Esophagus (tissue), 2 donors: ENCODE data around the gene ANTXR2. TPM values are rescaled to one million over a fixed set of nuclear protein-coding genes. Genes with fewer than 3 reads are reported as not detected.

Source experiments
- H3K27ac ChIP-seq, 2 donors: one replicate each; pipeline ENCODE4 v1.5.1; 2013; ENCODE audit warnings: low read depth in 2 of 2, mild to moderate bottlenecking in 2 of 2, inconsistent platforms in 1 of 2, low read length in 1 of 2, moderate library complexity in 1 of 2
- H3K27me3 ChIP-seq, 2 donors: one replicate each; pipeline ENCODE4 v1.6.1; 2013; ENCODE audit warnings: low read length in 2 of 2, control low read depth in 1 of 2, mild to moderate bottlenecking in 1 of 2; ENCODE audit not compliant: insufficient read depth in 2 of 2, control insufficient read depth in 1 of 2
- H3K36me3 ChIP-seq, 2 donors: one replicate each; pipeline ENCODE4 v1.6.1; 2013; ENCODE audit warnings: low read length in 1 of 2; ENCODE audit not compliant: control insufficient read depth in 2 of 2, insufficient read depth in 2 of 2
- H3K4me1 ChIP-seq, 2 donors: one replicate each; pipeline ENCODE4 v1.6.1; 2013; ENCODE audit warnings: low read length in 1 of 2; ENCODE audit not compliant: control insufficient read depth in 2 of 2, insufficient read depth in 2 of 2
- H3K4me3 ChIP-seq, 2 donors: one replicate each; pipeline ENCODE4 v1.5.1; 2013; ENCODE audit warnings: low read length in 2 of 2, mild to moderate bottlenecking in 2 of 2, low read depth in 1 of 2, moderate library complexity in 1 of 2
- H3K9me3 ChIP-seq, 2 donors: one replicate each; pipeline ENCODE4 v1.6.1; 2013; ENCODE audit warnings: mild to moderate bottlenecking in 2 of 2, low read depth in 1 of 2, low read length in 1 of 2, moderate library complexity in 1 of 2; ENCODE audit not compliant: control insufficient read depth in 2 of 2, insufficient read depth in 1 of 2
- WGBS, 2 donors: extraction: QIAGEN DNeasy Blood & Tissue Kit; methylation state at CpG; one replicate each; pipeline ENCODE4 v1.1.7; 2013; 5-methylcytosine and 5-hydroxymethylcytosine counted together
- polyA plus RNA-seq, 2 donors: library from polyadenylated mRNA; stranded (reverse); fragments of 200-250 nt; gene quantifications; one replicate each; pipeline ENCODE4 v1.2.3, GENCODE V29; 2013
- donor health status: healthy with polysubstance abuse.
- donor health status: Bipolar disorder and iron deficiency.

The ANTXR2 gene
- polyA plus RNA-seq, 2 donors = 4.0 to 9.6 TPM

DNA sequence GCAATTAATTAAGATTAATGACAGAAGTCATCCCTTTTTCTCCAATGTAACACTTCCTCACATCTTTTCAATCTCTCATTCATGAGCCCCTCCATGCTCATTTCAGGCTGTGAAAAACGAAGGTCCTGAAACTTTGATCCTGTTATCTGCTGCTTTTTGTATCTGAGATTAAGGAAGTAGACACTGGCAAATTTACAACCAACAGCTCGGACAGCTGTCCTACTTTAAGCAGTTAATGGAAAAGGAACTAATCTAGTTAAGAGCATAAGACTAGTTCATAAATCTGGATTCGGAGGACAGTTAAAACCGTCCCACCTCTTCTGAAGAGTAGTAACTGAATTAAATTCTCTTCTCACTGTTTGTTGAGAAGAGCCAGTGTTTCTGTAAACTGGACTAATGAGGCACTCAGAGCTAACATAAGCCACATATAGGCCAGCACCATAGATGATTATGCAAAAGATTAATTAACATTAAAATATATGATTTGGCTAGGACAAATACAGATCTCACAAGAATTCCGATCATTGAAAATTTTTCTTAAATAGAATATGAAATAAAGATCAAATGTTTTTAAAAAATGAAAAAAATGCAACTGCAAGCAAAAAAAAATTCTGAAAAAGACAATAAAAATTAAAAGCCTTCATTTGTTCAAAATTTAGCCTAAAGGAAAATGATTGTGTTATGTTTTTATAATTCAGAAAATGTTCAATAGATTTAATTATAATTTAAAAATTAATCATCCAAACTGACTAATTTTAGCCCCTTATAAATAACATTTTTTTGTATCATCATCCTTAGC lies 114.4 kb downstream of the ANTXR2 start:
- no peak overlapping the region for H3K4me3 ChIP-seq
- H3K4me1 ChIP-seq = no peaks in the 10 kb centered on the region
- no peak overlapping the region for H3K27ac ChIP-seq
- H3K27me3 ChIP-seq = no peaks in the 10 kb centered on the region
- WGBS, 2 donors = 56 to 70% methylated on average over 5 of the region's 5 CpGs
- no peaks in the 10 kb centered on the region for H3K9me3 ChIP-seq
- H3K36me3 ChIP-seq = no peaks in the 10 kb centered on the region

DNA sequence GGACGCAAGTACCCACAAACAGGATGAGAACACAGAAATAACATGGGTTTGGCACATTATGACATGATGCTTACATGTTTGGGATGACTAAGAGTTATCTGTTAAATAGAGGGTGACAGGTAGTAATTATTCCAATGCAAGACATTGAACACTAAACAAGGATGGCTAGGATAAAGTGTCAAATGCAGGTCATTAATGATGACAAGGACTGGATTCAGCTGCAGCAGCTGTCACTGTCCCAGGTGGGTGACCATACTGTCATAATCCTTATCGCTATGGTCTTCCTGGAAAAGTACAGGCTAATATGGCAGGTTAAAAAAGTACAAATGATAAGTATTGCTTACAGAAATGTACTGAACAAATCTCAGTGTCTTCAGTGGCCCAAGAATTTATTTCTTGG lies 123.9 kb downstream of the ANTXR2 start:
- no peaks in the 10 kb centered on the region for H3K9me3 ChIP-seq
- H3K27ac ChIP-seq = no peak overlapping the region
- no peaks in the 10 kb centered on the region for H3K36me3 ChIP-seq
- H3K4me1 ChIP-seq = no peaks in the 10 kb centered on the region
- WGBS, 2 donors = 93% methylated on average over 2 of the region's 2 CpGs
- no peaks in the 10 kb centered on the region for H3K27me3 ChIP-seq
- H3K4me3 ChIP-seq = no peak overlapping the region

DNA sequence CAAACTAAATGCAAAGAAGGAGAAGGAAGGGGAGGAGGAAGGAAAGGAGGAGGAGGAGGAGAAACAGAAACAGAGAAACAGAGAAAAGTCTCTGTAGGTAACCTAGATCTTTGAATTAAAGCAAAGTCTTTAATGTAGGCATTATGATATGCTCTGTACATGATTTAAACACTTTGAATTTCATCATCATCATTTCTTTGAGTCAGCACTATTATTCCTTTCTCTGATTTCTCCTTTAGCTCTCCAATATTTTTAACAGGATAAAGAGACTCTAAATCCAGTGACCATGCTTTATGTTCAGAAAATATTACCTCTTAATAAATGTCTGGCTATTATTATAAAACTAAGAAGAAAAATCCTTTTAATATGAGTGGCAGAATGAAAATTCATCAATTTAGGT lies 124.3 kb downstream of the ANTXR2 start:
- no peak overlapping the region for H3K27ac ChIP-seq
- H3K9me3 ChIP-seq = no peaks in the 10 kb centered on the region
- no peak overlapping the region for H3K4me3 ChIP-seq
- H3K4me1 ChIP-seq = no peaks in the 10 kb centered on the region
- H3K36me3 ChIP-seq = no peaks in the 10 kb centered on the region
- no peaks in the 10 kb centered on the region for H3K27me3 ChIP-seq

DNA sequence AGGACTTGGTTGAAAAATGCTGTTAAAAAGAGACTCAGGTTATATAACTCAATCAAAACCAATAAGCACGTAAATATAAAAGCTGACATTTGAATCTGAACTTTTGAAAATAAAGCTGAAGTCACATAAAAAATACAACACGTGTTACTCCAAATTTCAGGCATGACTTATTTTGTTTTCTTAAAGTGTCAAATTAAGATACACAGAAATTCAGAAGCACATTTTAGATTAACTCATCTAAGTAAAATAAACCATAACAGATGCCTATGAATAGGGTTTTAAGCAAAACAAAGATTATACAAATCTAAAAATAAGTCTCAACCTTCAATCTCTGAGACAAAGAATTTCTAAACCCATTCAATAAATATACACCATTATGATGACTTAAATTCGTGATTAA lies 124.8 kb downstream of the ANTXR2 start:
- H3K36me3 ChIP-seq = no peaks in the 10 kb centered on the region
- no peaks in the 10 kb centered on the region for H3K27me3 ChIP-seq
- H3K27ac ChIP-seq = no peak overlapping the region
- H3K4me1 ChIP-seq = no peaks in the 10 kb centered on the region
- H3K9me3 ChIP-seq = no peaks in the 10 kb centered on the region
- no peak overlapping the region for H3K4me3 ChIP-seq
- 56 to 60% methylated on average over 3 of the region's 3 CpGs for WGBS, 2 donors

DNA sequence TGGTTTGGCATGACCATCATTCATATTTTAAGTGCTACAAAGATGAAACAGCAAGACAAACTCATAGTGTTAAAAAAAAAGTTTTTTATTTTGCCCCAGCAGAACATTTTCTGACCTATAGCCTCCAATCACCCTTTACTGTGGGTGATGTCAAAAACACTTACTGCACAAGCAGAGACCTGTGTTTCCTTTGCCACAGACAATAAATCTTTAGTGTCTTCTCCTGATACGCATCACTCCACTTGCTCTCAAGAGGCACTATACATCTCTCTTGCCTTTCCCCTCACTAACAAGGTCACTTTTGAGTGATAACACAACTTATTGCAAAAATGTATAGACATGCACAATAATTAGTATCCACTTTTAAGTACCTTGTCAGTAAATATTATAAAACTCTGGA lies 125.6 kb downstream of the ANTXR2 start:
- 91 to 97% methylated on average over 1 of the region's 1 CpG for WGBS, 2 donors
- no peaks in the 10 kb centered on the region for H3K27me3 ChIP-seq
- H3K4me1 ChIP-seq = no peaks in the 10 kb centered on the region
- H3K9me3 ChIP-seq = no peaks in the 10 kb centered on the region
- no peak overlapping the region for H3K27ac ChIP-seq
- no peak overlapping the region for H3K4me3 ChIP-seq
- H3K36me3 ChIP-seq = no peaks in the 10 kb centered on the region

DNA sequence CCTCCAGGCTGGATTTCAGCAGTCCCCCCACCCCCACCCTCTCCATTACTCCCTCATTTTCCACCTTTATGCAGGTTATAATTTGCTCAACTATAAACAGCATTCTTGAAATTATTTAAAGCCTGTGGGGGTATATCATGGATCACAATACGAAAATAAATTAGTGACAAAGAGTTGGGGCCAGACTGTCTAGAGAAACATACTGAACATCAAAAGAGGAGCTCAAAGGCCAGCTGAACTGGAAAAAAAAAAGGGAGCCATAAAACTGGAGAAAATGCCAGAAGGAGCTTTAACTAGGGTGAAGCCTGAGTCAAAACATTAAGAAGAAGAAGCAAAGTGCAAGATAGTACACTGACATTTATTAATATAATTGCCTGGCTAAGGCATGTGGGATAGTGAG lies 137.8 kb downstream of the ANTXR2 start:
- no peaks in the 10 kb centered on the region for H3K4me1 ChIP-seq
- no peaks in the 10 kb centered on the region for H3K9me3 ChIP-seq
- H3K36me3 ChIP-seq = no peaks in the 10 kb centered on the region
- H3K27me3 ChIP-seq = no peaks in the 10 kb centered on the region
- 73 to 81% methylated on average over 1 of the region's 1 CpG for WGBS, 2 donors
- H3K27ac ChIP-seq = no peak overlapping the region
- no peak overlapping the region for H3K4me3 ChIP-seq

DNA sequence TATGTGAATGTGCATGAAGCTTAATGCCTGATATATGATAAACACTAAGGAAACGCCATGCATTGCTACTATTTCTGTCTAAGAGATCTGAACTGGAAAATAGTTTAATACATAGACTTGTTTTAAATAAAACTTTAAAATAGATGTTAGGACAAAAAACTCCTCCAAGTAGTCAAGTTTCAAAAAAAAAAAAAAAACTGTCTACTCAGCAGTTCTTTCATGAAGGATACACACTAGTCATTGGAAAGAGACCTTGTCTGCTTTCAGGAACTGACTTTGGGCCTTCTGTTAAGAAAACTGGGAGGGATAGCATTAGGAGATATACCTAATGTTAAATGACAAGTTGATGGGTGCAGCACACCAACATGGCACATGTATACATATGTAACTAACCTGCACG lies 138.4 kb downstream of the ANTXR2 start:
- no peaks in the 10 kb centered on the region for H3K27me3 ChIP-seq
- no peak overlapping the region for H3K4me3 ChIP-seq
- WGBS, 2 donors = 89 to 93% methylated on average over 2 of the region's 2 CpGs
- H3K27ac ChIP-seq = no peak overlapping the region
- no peaks in the 10 kb centered on the region for H3K4me1 ChIP-seq
- H3K36me3 ChIP-seq = no peaks in the 10 kb centered on the region
- no peaks in the 10 kb centered on the region for H3K9me3 ChIP-seq

DNA sequence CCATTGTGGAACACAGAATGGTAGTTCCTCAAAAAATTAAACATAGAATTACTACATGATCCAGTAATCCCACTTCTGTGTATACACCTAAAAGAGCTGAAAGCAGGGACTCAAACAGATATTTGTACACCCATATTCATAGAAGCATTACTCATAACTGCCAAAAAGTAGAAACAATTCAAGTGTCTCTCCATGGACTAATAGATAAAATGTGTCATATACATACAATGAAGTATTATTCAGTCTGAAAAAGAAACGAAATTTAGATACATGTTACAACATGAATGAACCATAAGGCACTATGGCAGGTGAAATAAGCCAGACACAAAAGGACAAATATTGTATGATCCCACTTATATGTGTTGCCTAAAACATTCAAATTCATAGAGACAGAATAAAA lies 145.1 kb downstream of the ANTXR2 start:
- 37 to 52% methylated on average over 1 of the region's 1 CpG for WGBS, 2 donors
- Histone ChIP-seq H3K4me3 (no peak overlapping the region), H3K9me3 (no peaks in the 10 kb centered on the region), H3K27ac (no peak overlapping the region), H3K27me3 (no peaks in the 10 kb centered on the region), H3K36me3 (no peaks in the 10 kb centered on the region), H3K4me1 (no peaks in the 10 kb centered on the region)

DNA sequence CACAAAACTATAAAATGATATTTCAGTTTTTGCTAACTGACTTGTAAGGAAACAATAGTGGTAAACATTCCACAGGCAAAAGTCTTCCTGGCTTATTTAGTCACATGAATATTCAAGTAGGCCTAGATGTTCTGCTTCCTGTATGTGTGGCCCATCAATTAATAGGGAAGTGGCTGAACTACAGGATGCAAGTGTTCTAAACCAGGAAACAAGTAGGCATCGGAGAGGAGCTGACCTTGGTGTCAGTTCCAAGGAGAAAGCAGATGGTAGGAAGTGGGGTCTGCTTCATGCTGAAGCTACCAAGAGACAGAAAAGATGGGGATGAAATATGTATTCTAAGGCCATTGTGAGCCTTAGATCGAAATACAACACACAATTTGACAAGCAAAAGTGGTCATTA lies 149.7 kb downstream of the ANTXR2 start:
- Histone ChIP-seq H3K4me3 (no peak overlapping the region), H3K27ac (no peak overlapping the region), H3K27me3 (no peaks in the 10 kb centered on the region), H3K9me3 (no peaks in the 10 kb centered on the region), H3K4me1 (no peaks in the 10 kb centered on the region), H3K36me3 (no peaks in the 10 kb centered on the region)
- 80 to 83% methylated on average over 2 of the region's 2 CpGs for WGBS, 2 donors

DNA sequence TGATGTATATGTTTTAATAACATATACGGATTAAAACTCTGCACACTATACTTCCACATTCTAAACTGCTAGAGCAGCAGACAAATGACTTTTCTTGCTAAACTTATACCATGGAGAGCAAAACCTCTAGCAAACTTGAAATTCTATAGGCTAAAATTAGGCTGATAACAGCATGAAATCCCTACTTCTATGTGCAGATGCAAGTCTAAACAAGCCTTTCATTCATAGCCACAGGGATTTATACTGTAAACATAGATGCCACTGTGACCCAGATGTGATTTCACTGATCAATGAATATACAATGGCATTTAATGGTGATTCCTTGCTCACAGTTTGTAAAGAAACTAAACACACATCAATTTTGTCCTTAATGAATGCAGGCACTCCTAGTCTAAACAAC lies 151.0 kb downstream of the ANTXR2 start:
- Histone ChIP-seq H3K27me3 (no peaks in the 10 kb centered on the region), H3K27ac (no peak overlapping the region), H3K9me3 (no peaks in the 10 kb centered on the region), H3K36me3 (no peaks in the 10 kb centered on the region), H3K4me1 (no peaks in the 10 kb centered on the region), H3K4me3 (no peak overlapping the region)
- WGBS, 2 donors = 66 to 77% methylated on average over 1 of the region's 1 CpG
